GM12874 (cell line): ENCODE measurements around the gene FAM13A.

Experiments
- CTCF ChIP-seq: IDR thresholded peaks from 2 replicates; pipeline ENCODE4 v1.5.1; 2011; ENCODE audit warnings: low read depth, mild to moderate bottlenecking, control low read depth, low read length, moderate library complexity; ENCODE audit not compliant: insufficient read depth

Gene FAM13A

GRCh38 chr4:88732714-88733368 is 324.1 kb downstream of the FAM13A start:
- TF ChIP-seq CTCF: no peak

GRCh38 chr4:88731381-88731780 is 325.6 kb downstream of the FAM13A start:
- no peak for TF ChIP-seq CTCF

GRCh38 chr4:88730811-88731210 is 326.2 kb downstream of the FAM13A start:
- TF ChIP-seq CTCF: no peak

- TF ChIP-seq CTCF: no peak
Measured at GRCh38 chr4:88729146-88729760, 327.7 kb downstream of the FAM13A start.

DNA sequence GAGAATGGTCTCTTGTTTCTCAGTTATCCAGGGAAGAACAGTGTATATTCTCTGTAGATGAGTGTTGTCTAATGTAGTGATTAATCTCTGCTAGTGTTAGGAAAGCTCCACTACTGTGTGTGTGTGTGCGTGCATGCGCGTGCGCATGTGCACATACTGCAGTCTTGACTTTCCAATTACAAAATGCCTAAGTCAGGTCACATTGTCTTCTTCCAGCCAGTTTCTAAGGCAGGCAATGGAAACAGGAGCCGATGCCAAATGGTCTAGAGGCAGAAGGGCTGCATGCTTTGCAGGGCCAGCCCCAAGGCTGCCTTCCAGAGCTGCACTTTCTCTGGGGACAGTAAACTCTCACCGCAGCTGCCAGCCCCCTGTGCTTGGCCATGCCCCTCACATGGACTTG is 328.8 kb downstream of the FAM13A start:
- TF ChIP-seq CTCF: no peak

DNA sequence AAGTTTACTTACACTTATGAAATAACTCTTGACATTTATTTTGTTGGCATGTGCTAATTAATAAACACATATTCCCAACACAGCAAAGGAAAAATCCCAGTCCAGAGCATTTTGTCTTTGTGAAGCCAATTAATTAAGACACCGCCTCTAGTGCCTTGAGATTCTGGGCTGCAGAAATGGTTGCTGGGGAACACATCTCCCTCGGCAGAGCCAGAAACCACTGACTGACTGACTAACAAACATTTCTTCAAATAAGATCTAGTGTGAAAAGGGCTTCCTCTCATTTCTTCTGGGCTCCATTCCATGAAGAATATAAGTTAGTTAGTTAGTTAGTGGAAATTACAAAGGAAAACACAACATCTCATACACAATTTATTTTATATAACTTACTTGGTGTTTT is 331.0 kb downstream of the FAM13A start:
- TF ChIP-seq CTCF: no peak

DNA sequence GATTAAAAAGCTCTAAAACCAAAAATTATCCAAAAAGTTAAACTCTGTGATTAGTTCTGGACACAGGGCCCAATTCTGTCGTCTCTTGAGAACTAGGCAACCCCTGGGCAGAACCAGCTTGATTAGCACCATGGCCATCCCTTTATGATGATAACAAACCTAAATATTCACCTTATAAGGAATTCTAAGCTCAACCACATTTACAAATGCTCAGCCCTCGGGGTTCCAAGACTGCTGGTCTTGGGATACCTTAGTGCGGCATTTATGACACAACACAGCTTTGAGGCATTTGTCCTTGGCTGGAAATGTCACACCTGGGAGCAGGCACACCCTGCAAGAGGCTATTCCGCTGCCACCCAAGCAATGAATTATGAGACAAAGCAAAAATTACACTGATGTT is 331.8 kb downstream of the FAM13A start:
- no peak for TF ChIP-seq CTCF
